ENCODE measurements around the gene NT5DC4.

The NT5DC4 gene

GRCh38 chr2:112758711-112759110 lies 37.9 kb downstream of the NT5DC4 start:
- TF ChIP-seq CTCF (IDR thresholded peaks at IDR 0.05; ENCODE audit: insufficient read depth, low read length) = no peak
- TF ChIP-seq POLR2AphosphoS5 (IDR thresholded peaks at IDR 0.05; ENCODE audit: low read depth) = no peak
- no peak for TF ChIP-seq GABPA (IDR thresholded peaks at IDR 0.05; ENCODE audit: low read depth)
- no peak for TF ChIP-seq SPI1 (IDR thresholded peaks at IDR 0.05; ENCODE audit: borderline replicate concordance, low read depth)
- no peak for TF ChIP-seq REST (IDR thresholded peaks at IDR 0.05; ENCODE audit: insufficient replicate concordance, low read depth)

GRCh38 chr2:112760149-112760548 lies 39.3 kb downstream of the NT5DC4 start:
- no peak for DNase-seq (ENCODE audit: low read depth in 1 of 2, low spot score in 1 of 2)
- no peak for TF ChIP-seq SPI1 (IDR thresholded peaks at IDR 0.05; ENCODE audit: borderline replicate concordance, low read depth)
- TF ChIP-seq CTCF (IDR thresholded peaks at IDR 0.05; ENCODE audit: insufficient read depth, low read length) = no peak
- no peak for TF ChIP-seq REST (IDR thresholded peaks at IDR 0.05; ENCODE audit: insufficient replicate concordance, low read depth)
- TF ChIP-seq POLR2AphosphoS5 (IDR thresholded peaks at IDR 0.05; ENCODE audit: low read depth) = no peak
- H3K27me3 ChIP-seq (ENCODE audit: insufficient read depth, poor library complexity, severe bottlenecking) = no peaks in the 10 kb centered on the region

More at GRCh38 chr2:112758711-112759110, 37.9 kb downstream of the NT5DC4 start:
- no peak for DNase-seq (ENCODE audit: low read depth in 1 of 2, low spot score in 1 of 2)
- Histone ChIP-seq H3K27me3 (ENCODE audit: insufficient read depth, poor library complexity, severe bottlenecking) (no peaks in the 10 kb centered on the region), H3K27ac (replicated peaks) (no peak overlapping the region), H3K4me3 (replicated peaks; ENCODE audit: insufficient read depth, low read length) (no peak overlapping the region)

GRCh38 chr2:112762276-112762675 lies 41.5 kb downstream of the NT5DC4 start:
- Histone ChIP-seq H3K27ac (replicated peaks) (no peak overlapping the region; the same call in 1 of the 2 replicates), H3K4me3 (replicated peaks; ENCODE audit: insufficient read depth, low read length) (no peak overlapping the region), H3K27me3 (ENCODE audit: insufficient read depth, poor library complexity, severe bottlenecking) (no peaks in the 10 kb centered on the region)
- TF ChIP-seq REST (IDR thresholded peaks at IDR 0.05; ENCODE audit: insufficient replicate concordance, low read depth) (no peak), GABPA (IDR thresholded peaks at IDR 0.05; ENCODE audit: low read depth) (no peak), SPI1 (IDR thresholded peaks at IDR 0.05; ENCODE audit: borderline replicate concordance, low read depth) (no peak), CTCF (IDR thresholded peaks at IDR 0.05; ENCODE audit: insufficient read depth, low read length) (no peak), POLR2AphosphoS5 (IDR thresholded peaks at IDR 0.05; ENCODE audit: low read depth) (no peak)
- no peak for DNase-seq (ENCODE audit: low read depth in 1 of 2, low spot score in 1 of 2)

More at GRCh38 chr2:112760149-112760548, 39.3 kb downstream of the NT5DC4 start:
- H3K4me3 ChIP-seq (replicated peaks; ENCODE audit: insufficient read depth, low read length) = no peak overlapping the region
- no peak overlapping the region for H3K27ac ChIP-seq (replicated peaks)

Measured in HL-60 (cell line).